A549 (cell line): ENCODE results near the gene ZNF821. TPM values are rescaled to one million over a fixed set of nuclear protein-coding genes. Genes with fewer than 3 reads are reported as not detected.

Experiments
- ATAC-seq, 2 experiments: fragments of 200-7000 bp in 1 of 2; fragments of >200 bp in 1 of 2; cut with Nextera tagmentation in 1 of 2; cut with Tn5 transposase in 1 of 2; 3 replicates each; pipeline versions ENCODE4 v1.8.0 to v1.9.1; 2018 to 2020; ENCODE audit warnings: mild to moderate bottlenecking in 1 of 2, moderate library complexity in 1 of 2
- CTCF ChIA-PET: fragments of 300-600 bp; sonication (Branson Sonifier 250); formaldehyde crosslinking; extraction: SDS; loops from one replicate; lab custom pipeline; 2021; ENCODE audit warnings: antibody characterized with exemption, inconsistent platforms; lab: Yijun Ruan, JAX
- POLR2A ChIA-PET: fragments of 350-600 bp; formaldehyde crosslinking; extraction: SDS; loops from one replicate; lab custom pipeline; 2021; ENCODE audit warnings: antibody characterized with exemption, inconsistent platforms; lab: Yijun Ruan, JAX
- DNase-seq, 2 experiments: peaks; one replicate each; pipeline versions ENCODE4 v3.0.0 to v3.0.0-alpha.2; 2011 to 2016; ENCODE audit warnings: low read depth in 1 of 2, low spot score in 1 of 2
- FAIRE-seq: peaks from 2 replicates; lab custom pipeline; 2011; peaks lifted over from hg19 to GRCh38; lab: Jason Lieb, UNC
- H3K27ac ChIP-seq, 2 experiments: fragments of >200 bp; sonication (Bioruptor Twin); formaldehyde crosslinking; 3 replicates each; pipeline ENCODE4 v1.5.1; 2016 to 2017
- H3K4me1 ChIP-seq: fragments of >200 bp; sonication (Bioruptor Twin); formaldehyde crosslinking; 3 replicates; pipeline ENCODE4 v1.6.1; 2016
- H3K4me2 ChIP-seq: fragments of >200 bp; sonication (Bioruptor Twin); formaldehyde crosslinking; 3 replicates; pipeline ENCODE4 v1.6.1; 2016
- H3K4me3 ChIP-seq: fragments of >200 bp; sonication (Bioruptor Twin); formaldehyde crosslinking; 3 replicates; pipeline ENCODE4 v1.5.1; 2016
- H3K9me3 ChIP-seq: fragments of >200 bp; sonication (Bioruptor Twin); formaldehyde crosslinking; 3 replicates; pipeline ENCODE4 v1.6.1; 2016
- BHLHE40 ChIP-seq: IDR thresholded peaks from 2 replicates; pipeline ENCODE4 v1.6.1; 2012; ENCODE audit warnings: low read depth, low read length, inconsistent platforms
- CEBPB ChIP-seq, 2 experiments: fragments of >200 bp in 1 of 2; sonication (Bioruptor Twin) in 1 of 2; formaldehyde crosslinking in 1 of 2; IDR thresholded peaks; 2 replicates each; pipeline ENCODE4 v1.6.1; 2012 to 2016
- CHD4 ChIP-seq: fragments of 200-600 bp; sonication (generic); IDR thresholded peaks from 2 replicates; pipeline ENCODE4 v1.6.1; 2016; ENCODE audit warnings: antibody characterized with exemption, mild to moderate bottlenecking, borderline replicate concordance
- E2F6 ChIP-seq: IDR thresholded peaks from 2 replicates; pipeline ENCODE4 v1.6.1; 2012; ENCODE audit warnings: low read depth, borderline replicate concordance
- EP300 ChIP-seq, 2 experiments: fragments of >200 bp; sonication (Bioruptor Twin); formaldehyde crosslinking; IDR thresholded peaks; 2 replicates in 1 of 2; 3 replicates in 1 of 2; pipeline ENCODE4 v1.6.1; 2016 to 2017
- ESRRA ChIP-seq: fragments of 150-350 bp; IDR thresholded peaks from 2 replicates; pipeline ENCODE4 v1.6.1; 2014; ENCODE audit warnings: mild to moderate bottlenecking, low read length, borderline replicate concordance
- FOSB ChIP-seq: fragments of 250-450 bp; sonication (Bioruptor Pico); IDR thresholded peaks from 2 replicates; pipeline ENCODE4 v1.5.0; 2020; ENCODE audit warnings: mild to moderate bottlenecking, moderate library complexity
- FOXS1 ChIP-seq: fragments of 250-450 bp; sonication (Bioruptor Pico); IDR thresholded peaks from 2 replicates; pipeline ENCODE4 v1.5.0; 2020; ENCODE audit warnings: mild to moderate bottlenecking, moderate library complexity
- HOXB5 ChIP-seq: fragments of 250-450 bp; sonication (Bioruptor Pico); IDR thresholded peaks from 2 replicates; pipeline ENCODE4 v1.5.0; 2020; ENCODE audit warnings: mild to moderate bottlenecking, moderate library complexity
- KDM1A ChIP-seq: fragments of 200-600 bp; sonication (generic); IDR thresholded peaks from 2 replicates; pipeline ENCODE4 v1.6.1; 2016; ENCODE audit warnings: low read depth, mild to moderate bottlenecking
- KDM5A ChIP-seq: fragments of 200-600 bp; sonication (generic); IDR thresholded peaks from 2 replicates; pipeline ENCODE4 v1.6.1; 2016; ENCODE audit warnings: antibody characterized with exemption, mild to moderate bottlenecking
- MAZ ChIP-seq: fragments of 150-350 bp; IDR thresholded peaks from 2 replicates; pipeline ENCODE4 v1.6.1; 2014; ENCODE audit warnings: antibody characterized with exemption, low read depth, low read length, borderline replicate concordance
- NPAS2 ChIP-seq: fragments of 250-450 bp; sonication (Bioruptor Pico); IDR thresholded peaks from 2 replicates; pipeline ENCODE4 v1.8.0; 2022; ENCODE audit warnings: mild to moderate bottlenecking, moderate library complexity, borderline replicate concordance
- NR3C1 ChIP-seq: fragments of >200 bp; sonication (Bioruptor Twin); formaldehyde crosslinking; IDR thresholded peaks from 3 replicates; pipeline ENCODE4 v1.6.1; 2017
- PBX3 ChIP-seq: IDR thresholded peaks from 2 replicates; pipeline ENCODE4 v1.6.1; 2012
- PHF8 ChIP-seq: fragments of 200-600 bp; sonication (generic); IDR thresholded peaks from 2 replicates; pipeline ENCODE4 v1.6.1; 2016; ENCODE audit warnings: low read depth, mild to moderate bottlenecking, antibody characterized with exemption, moderate library complexity, borderline replicate concordance
- POLR2A ChIP-seq: IDR thresholded peaks from 2 replicates; pipeline ENCODE4 v1.6.1; 2012; ENCODE audit warnings: mild to moderate bottlenecking, low read length
- RARB ChIP-seq: fragments of 250-450 bp; sonication (Bioruptor Pico); IDR thresholded peaks from 2 replicates; pipeline ENCODE4 v1.8.0; 2021; ENCODE audit warnings: mild to moderate bottlenecking, moderate library complexity
- SMC3 ChIP-seq: fragments of >200 bp; sonication (Bioruptor Twin); formaldehyde crosslinking; IDR thresholded peaks from 3 replicates; pipeline ENCODE4 v1.6.1; 2018; ENCODE audit warnings: inconsistent platforms
- SREBF2 ChIP-seq: fragments of 450-650 bp; IDR thresholded peaks from 2 replicates; pipeline ENCODE4 v1.6.1; 2014; ENCODE audit warnings: mild to moderate bottlenecking, moderate library complexity
- TFCP2L1 ChIP-seq: fragments of 250-450 bp; sonication (Bioruptor Pico); IDR thresholded peaks from 2 replicates; pipeline ENCODE4 v1.5.0; 2021; ENCODE audit warnings: mild to moderate bottlenecking
- TP53 ChIP-seq: fragments of 250-450 bp; sonication (Bioruptor Pico); IDR thresholded peaks from 2 replicates; pipeline ENCODE4 v1.5.0; 2021; ENCODE audit warnings: mild to moderate bottlenecking, moderate library complexity
- ZNF302 ChIP-seq: fragments of 250-450 bp; sonication (Bioruptor Pico); IDR thresholded peaks from 2 replicates; pipeline ENCODE4 v1.9.0; 2021; ENCODE audit warnings: inconsistent platforms, mild to moderate bottlenecking, moderate library complexity
- ZSCAN20 ChIP-seq: fragments of 250-450 bp; sonication (Bioruptor Pico); IDR thresholded peaks from 2 replicates; pipeline ENCODE4 v1.8.0; 2022; ENCODE audit warnings: mild to moderate bottlenecking, moderate library complexity
- WGBS: methylation state at CpG from one replicate; pipeline ENCODE4 v1.1.6; 2017; ENCODE audit errors: missing lambda C conversion rate; 5-methylcytosine and 5-hydroxymethylcytosine counted together
- polyA plus RNA-seq, 4 experiments: library from polyadenylated mRNA; depleted of rRNA in 3 of 4; stranded (reverse); fragments of >200 nt; fragmentation: RNase III in 1 of 4; extraction: RNeasy Plus Mini Kit Qiagen cat#74134 plus additional on column Dnase treatment in 1 of 4; gene quantifications; 2 replicates in 3 of 4; 3 replicates in 1 of 4; pipeline ENCODE4 v1.2.3, GENCODE V29; 2011 to 2017
- TF ChIP-seq, protein P1 (sequence below): fragments of >200 bp; sonication (Bioruptor Twin); formaldehyde crosslinking; IDR thresholded peaks from 3 replicates; pipeline ENCODE4 v1.5.1; 2016
- TF ChIP-seq, protein P2 (sequence below): fragments of >200 bp; sonication (Bioruptor Twin); formaldehyde crosslinking; IDR thresholded peaks from 3 replicates; pipeline ENCODE4 v1.6.1; 2016

ZNF821 gene
- polyA plus RNA-seq, 2 of the 4 experiments (the other 2 are of a cell fraction) = 3.8 to 4.5 TPM

DNA sequence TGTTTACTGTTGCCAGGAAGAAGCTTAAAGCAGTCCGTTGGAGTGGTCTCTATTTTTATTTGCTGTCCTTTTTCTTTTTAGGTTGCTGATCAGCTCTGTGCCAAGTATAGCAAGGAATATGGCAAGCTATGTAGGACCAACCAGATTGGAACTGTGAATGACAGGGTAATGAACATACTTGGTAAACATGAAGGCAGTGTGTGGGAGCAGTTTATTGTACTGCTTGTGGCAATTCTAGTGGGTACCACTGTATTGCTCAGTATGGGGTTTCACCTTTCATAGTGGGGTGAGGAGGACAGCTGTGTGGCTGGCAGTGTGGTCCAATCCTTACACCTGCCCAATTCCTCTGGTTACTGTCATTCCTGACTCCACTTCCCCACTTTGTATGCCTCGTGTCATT, 36.7 kb upstream of the ZNF821 start:
- ChIA-PET POLR2A (no interaction called here), CTCF (interaction anchor here (0.7 to 2.3 kb wide), 4 partner anchors 9 to 38 kb away, joined by 3 to 9 read pairs (median 5); no protein-coding TSS in a partner anchor)
- ATAC-seq (no peak), DNase-seq (no peak), FAIRE-seq (no peak)
- WGBS = 93% methylated on average over 2 of the region's 2 CpGs
- no peak for TF ChIP-seq RARB
- no peak for TF ChIP-seq KDM5A
- TF ChIP-seq KDM1A = no peak
- no peak for TF ChIP-seq TFCP2L1
- no peak for TF ChIP-seq SMC3
- no peak for TF ChIP-seq MAZ
- TF ChIP-seq HOXB5 (CRISPR knock-in tag) = no peak
- TF ChIP-seq PBX3 = no peak
- TF ChIP-seq NPAS2 (CRISPR knock-in tag) = no peak
- TF ChIP-seq ZNF302 (CRISPR knock-in tag) = no peak
- TF ChIP-seq TP53 = no peak
- TF ChIP-seq CEBPB (IDR thresholded peaks at IDR 0.05) = no peak
- TF ChIP-seq FOXS1 (CRISPR knock-in tag) = no peak
- no peak for TF ChIP-seq POLR2A
- no peak for TF ChIP-seq EP300 (IDR thresholded peaks at IDR 0.05)
- TF ChIP-seq SREBF2 = no peak
- TF ChIP-seq BHLHE40 = no peak
- no peak for TF ChIP-seq ESRRA
- TF ChIP-seq E2F6 = no peak
- H3K4me2 ChIP-seq = no peak overlapping the region
- H3K4me1 ChIP-seq = no peaks in the 10 kb centered on the region
- peaks cover 6% of the 10 kb centered on the region; the same call in 1 of the 3 replicates for H3K9me3 ChIP-seq
- H3K27ac ChIP-seq = no peak overlapping the region
- H3K4me3 ChIP-seq = no peak overlapping the region

- no peak overlapping the region for H3K4me2 ChIP-seq
- CTCF ChIA-PET = interaction anchor here (1.0 to 2.3 kb wide), 2 partner anchors 10 to 36 kb away, joined by 3 to 9 read pairs; no protein-coding TSS in a partner anchor
- TF ChIP-seq FOSB (CRISPR knock-in tag) (no peak), ZSCAN20 (CRISPR knock-in tag) (no peak), NR3C1 (no peak), PHF8 (no peak), FOXS1 (CRISPR knock-in tag) (no peak), KDM1A (no peak), CHD4 (no peak), EP300 (IDR thresholded peaks at IDR 0.05) (no peak), SREBF2 (no peak)
- TF ChIP-seq, protein P1, sequence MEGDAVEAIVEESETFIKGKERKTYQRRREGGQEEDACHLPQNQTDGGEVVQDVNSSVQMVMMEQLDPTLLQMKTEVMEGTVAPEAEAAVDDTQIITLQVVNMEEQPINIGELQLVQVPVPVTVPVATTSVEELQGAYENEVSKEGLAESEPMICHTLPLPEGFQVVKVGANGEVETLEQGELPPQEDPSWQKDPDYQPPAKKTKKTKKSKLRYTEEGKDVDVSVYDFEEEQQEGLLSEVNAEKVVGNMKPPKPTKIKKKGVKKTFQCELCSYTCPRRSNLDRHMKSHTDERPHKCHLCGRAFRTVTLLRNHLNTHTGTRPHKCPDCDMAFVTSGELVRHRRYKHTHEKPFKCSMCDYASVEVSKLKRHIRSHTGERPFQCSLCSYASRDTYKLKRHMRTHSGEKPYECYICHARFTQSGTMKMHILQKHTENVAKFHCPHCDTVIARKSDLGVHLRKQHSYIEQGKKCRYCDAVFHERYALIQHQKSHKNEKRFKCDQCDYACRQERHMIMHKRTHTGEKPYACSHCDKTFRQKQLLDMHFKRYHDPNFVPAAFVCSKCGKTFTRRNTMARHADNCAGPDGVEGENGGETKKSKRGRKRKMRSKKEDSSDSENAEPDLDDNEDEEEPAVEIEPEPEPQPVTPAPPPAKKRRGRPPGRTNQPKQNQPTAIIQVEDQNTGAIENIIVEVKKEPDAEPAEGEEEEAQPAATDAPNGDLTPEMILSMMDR = no peak
- TF ChIP-seq, protein P2, sequence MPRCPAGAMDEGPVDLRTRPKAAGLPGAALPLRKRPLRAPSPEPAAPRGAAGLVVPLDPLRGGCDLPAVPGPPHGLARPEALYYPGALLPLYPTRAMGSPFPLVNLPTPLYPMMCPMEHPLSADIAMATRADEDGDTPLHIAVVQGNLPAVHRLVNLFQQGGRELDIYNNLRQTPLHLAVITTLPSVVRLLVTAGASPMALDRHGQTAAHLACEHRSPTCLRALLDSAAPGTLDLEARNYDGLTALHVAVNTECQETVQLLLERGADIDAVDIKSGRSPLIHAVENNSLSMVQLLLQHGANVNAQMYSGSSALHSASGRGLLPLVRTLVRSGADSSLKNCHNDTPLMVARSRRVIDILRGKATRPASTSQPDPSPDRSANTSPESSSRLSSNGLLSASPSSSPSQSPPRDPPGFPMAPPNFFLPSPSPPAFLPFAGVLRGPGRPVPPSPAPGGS = no peak
- TF ChIP-seq, all 56 proteins: peak for 0
- no peak for DNase-seq
- no peak for FAIRE-seq
- H3K4me3 ChIP-seq = no peak overlapping the region
- peaks cover 6% of the 10 kb centered on the region; the same call in 1 of the 3 replicates for H3K9me3 ChIP-seq
- no peaks in the 10 kb centered on the region for H3K4me1 ChIP-seq
- WGBS = 83% methylated on average over 3 of the region's 3 CpGs
- POLR2A ChIA-PET = interaction anchor here (0.6 kb wide), 1 partner anchor 110 kb away, joined by 3 read pairs; no protein-coding TSS in a partner anchor
- ATAC-seq = no peak
- H3K27ac ChIP-seq = no peak overlapping the region
These were observed 35.1 kb upstream of the ZNF821 start for GRCh38 chr16:71919035-71919434.
